ENCODE results near the gene ADCY9.
"Not testable (repeated sequence)": the region's sequence is repeated elsewhere in the genome, so short reads cannot be mapped to it uniquely, and the experiment has no call there.

ADCY9 gene

GRCh38 chr16:3949946-3950342, 166.3 kb downstream of the ADCY9 start:
- no peak for DNase-seq (ENCODE audit: low spot score)

- no peak for DNase-seq (ENCODE audit: low spot score)
These were observed 167.0 kb downstream of the ADCY9 start for GRCh38 chr16:3949287-3949686.

- DNase-seq (ENCODE audit: low spot score) = no peak
These were observed 167.8 kb downstream of the ADCY9 start for GRCh38 chr16:3948378-3948995.

- DNase-seq (ENCODE audit: low spot score) = no peak
These were observed 169.6 kb downstream of the ADCY9 start for GRCh38 chr16:3946604-3947180.

- DNase-seq (ENCODE audit: low spot score) = peak; percentile 78
These were observed 170.3 kb downstream of the ADCY9 start for GRCh38 chr16:3945751-3946603.

- DNase-seq (ENCODE audit: low spot score) = not testable (repeated sequence)
These were observed 171.8 kb downstream of the ADCY9 start for GRCh38 chr16:3944457-3944856.

GRCh38 chr16:3942146-3942545, 174.1 kb downstream of the ADCY9 start:
- not testable (repeated sequence) for DNase-seq (ENCODE audit: low spot score)

GRCh38 chr16:3938843-3939624, 177.2 kb downstream of the ADCY9 start:
- DNase-seq (ENCODE audit: low spot score) = peak; percentile 49

- no peak for DNase-seq (ENCODE audit: low spot score)
These were observed 177.8 kb downstream of the ADCY9 start for GRCh38 chr16:3938471-3938842.

- no peak for DNase-seq (ENCODE audit: low spot score)
These were observed 179.0 kb downstream of the ADCY9 start for GRCh38 chr16:3937066-3937875.

- no peak for DNase-seq (ENCODE audit: low spot score)
These were observed 180.3 kb downstream of the ADCY9 start for GRCh38 chr16:3935921-3936320.

GRCh38 chr16:3934491-3935181, 181.6 kb downstream of the ADCY9 start:
- no peak for DNase-seq (ENCODE audit: low spot score)

GRCh38 chr16:3927147-3927546, 189.1 kb downstream of the ADCY9 start:
- DNase-seq (ENCODE audit: low spot score) = not testable (repeated sequence)

GRCh38 chr16:3924763-3925162, 191.5 kb downstream of the ADCY9 start:
- DNase-seq (ENCODE audit: low spot score) = no peak

GRCh38 chr16:3922241-3922640, 194.0 kb downstream of the ADCY9 start:
- DNase-seq (ENCODE audit: low spot score) = no peak

GRCh38 chr16:3920206-3920605, 196.0 kb downstream of the ADCY9 start:
- no peak for DNase-seq (ENCODE audit: low spot score)

GRCh38 chr16:3919413-3919812, 196.8 kb downstream of the ADCY9 start:
- DNase-seq (ENCODE audit: low spot score) = no peak

GRCh38 chr16:3915426-3916260, 200.6 kb downstream of the ADCY9 start:
- DNase-seq (ENCODE audit: low spot score) = no peak

- DNase-seq (ENCODE audit: low spot score) = no peak
These were observed 203.3 kb downstream of the ADCY9 start for GRCh38 chr16:3912897-3913296.
